Hepatocyte (in vitro differentiated cells): Measurements from ENCODE around the gene DOCK2.

ENCODE experiments used
- EZH2 ChIP-seq: fragments of 200-600 bp; sonication (generic); IDR thresholded peaks from 2 replicates; pipeline ENCODE4 v1.6.1; 2016; ENCODE audit warnings: antibody characterized with exemption, mild to moderate bottlenecking, borderline replicate concordance
- EZH2phosphoT487 ChIP-seq: fragments of 200-600 bp; sonication (generic); IDR thresholded peaks from one replicate; pipeline ENCODE4 v1.6.1; 2018; ENCODE audit warnings: antibody characterized with exemption, mild to moderate bottlenecking, low read depth, moderate library complexity; ENCODE audit not compliant: unreplicated experiment, severe bottlenecking
- TF ChIP-seq, protein P1 (sequence below): fragments of 200-600 bp; sonication (generic); IDR thresholded peaks from 2 replicates; pipeline ENCODE4 v1.5.1; 2016; ENCODE audit warnings: antibody characterized with exemption, mild to moderate bottlenecking; ENCODE audit not compliant: poor library complexity

DNA sequence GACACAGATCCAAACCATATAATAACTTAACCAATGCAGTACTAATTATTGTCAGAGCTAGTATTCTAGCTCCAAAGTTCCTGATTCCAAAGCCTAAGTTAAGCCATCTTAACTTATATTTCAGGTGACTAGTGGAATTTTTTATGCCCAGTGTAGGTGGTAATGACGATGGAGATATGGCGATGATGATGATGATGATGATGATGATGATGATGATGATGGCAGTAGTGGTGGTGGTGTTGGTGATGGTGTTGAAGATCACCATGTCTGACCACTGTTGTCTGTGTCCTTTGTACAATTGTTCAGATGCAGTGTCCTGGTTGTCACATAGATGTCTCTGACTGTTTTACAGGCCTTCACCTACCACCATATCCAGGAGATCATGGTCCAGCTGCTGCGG lies 203.3 kb downstream of the DOCK2 start:
- TF ChIP-seq, protein P1, sequence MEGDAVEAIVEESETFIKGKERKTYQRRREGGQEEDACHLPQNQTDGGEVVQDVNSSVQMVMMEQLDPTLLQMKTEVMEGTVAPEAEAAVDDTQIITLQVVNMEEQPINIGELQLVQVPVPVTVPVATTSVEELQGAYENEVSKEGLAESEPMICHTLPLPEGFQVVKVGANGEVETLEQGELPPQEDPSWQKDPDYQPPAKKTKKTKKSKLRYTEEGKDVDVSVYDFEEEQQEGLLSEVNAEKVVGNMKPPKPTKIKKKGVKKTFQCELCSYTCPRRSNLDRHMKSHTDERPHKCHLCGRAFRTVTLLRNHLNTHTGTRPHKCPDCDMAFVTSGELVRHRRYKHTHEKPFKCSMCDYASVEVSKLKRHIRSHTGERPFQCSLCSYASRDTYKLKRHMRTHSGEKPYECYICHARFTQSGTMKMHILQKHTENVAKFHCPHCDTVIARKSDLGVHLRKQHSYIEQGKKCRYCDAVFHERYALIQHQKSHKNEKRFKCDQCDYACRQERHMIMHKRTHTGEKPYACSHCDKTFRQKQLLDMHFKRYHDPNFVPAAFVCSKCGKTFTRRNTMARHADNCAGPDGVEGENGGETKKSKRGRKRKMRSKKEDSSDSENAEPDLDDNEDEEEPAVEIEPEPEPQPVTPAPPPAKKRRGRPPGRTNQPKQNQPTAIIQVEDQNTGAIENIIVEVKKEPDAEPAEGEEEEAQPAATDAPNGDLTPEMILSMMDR: no peak
- no peak for TF ChIP-seq EZH2phosphoT487
- TF ChIP-seq EZH2: no peak
